Fibroblast of mammary gland (primary cell): Measurements from ENCODE around the gene BET1L.
"Not testable (repeated sequence)": the region's sequence is repeated elsewhere in the genome, so short reads cannot be mapped to it uniquely, and the experiment has no call there.

Source experiments
- DNase-seq: peaks from one replicate; pipeline ENCODE4 v3.0.0-alpha.2; 2010; ENCODE audit warnings: low read depth
- H3K4me3 ChIP-seq: 2 replicates; pipeline ENCODE4 v1.5.1; 2011; ENCODE audit warnings: low read depth, mild to moderate bottlenecking, low read length, moderate library complexity; ENCODE audit not compliant: control insufficient read depth
- CTCF ChIP-seq: conservative IDR thresholded peaks from 2 replicates; pipeline ENCODE4 v1.5.1; 2011; ENCODE audit warnings: low read depth, low read length, inconsistent platforms; ENCODE audit not compliant: control insufficient read depth, insufficient read depth

BET1L gene

GRCh38 chr11:251550-251949 is 44.4 kb upstream of the BET1L start:
- DNase-seq = no peak
- no peak for TF ChIP-seq CTCF
- H3K4me3 ChIP-seq = no peak overlapping the region

- H3K4me3 ChIP-seq = no peak overlapping the region
- peak; percentile 69 for TF ChIP-seq CTCF
- DNase-seq = peak; percentile 59
These were observed 43.6 kb upstream of the BET1L start for GRCh38 chr11:250740-251299.

GRCh38 chr11:250274-250673 is 43.1 kb upstream of the BET1L start:
- TF ChIP-seq CTCF = no peak
- no peak for DNase-seq
- H3K4me3 ChIP-seq = no peak overlapping the region

- DNase-seq = no peak
- TF ChIP-seq CTCF = no peak
These were observed 41.9 kb upstream of the BET1L start for GRCh38 chr11:249062-249461.

GRCh38 chr11:244376-244775 is 37.2 kb upstream of the BET1L start:
- no peak for DNase-seq
- no peak for TF ChIP-seq CTCF
- H3K4me3 ChIP-seq = no peak overlapping the region

More at GRCh38 chr11:249062-249461, 41.9 kb upstream of the BET1L start:
- no peak overlapping the region for H3K4me3 ChIP-seq

- no peak for TF ChIP-seq CTCF
- DNase-seq = no peak
- H3K4me3 ChIP-seq = no peak overlapping the region
These were observed 34.4 kb upstream of the BET1L start for GRCh38 chr11:241634-242033.

GRCh38 chr11:240315-240714 is 33.1 kb upstream of the BET1L start:
- no peak for DNase-seq
- H3K4me3 ChIP-seq = no peak overlapping the region
- TF ChIP-seq CTCF = no peak

- not testable (repeated sequence) for H3K4me3 ChIP-seq
These were observed 31.1 kb upstream of the BET1L start for GRCh38 chr11:238346-238745.

More at GRCh38 chr11:238346-238745, 31.1 kb upstream of the BET1L start:
- DNase-seq = not testable (repeated sequence)
